ENCODE results near the gene FAU. TPM values are rescaled to one million over a fixed set of nuclear protein-coding genes. Genes with fewer than 3 reads are reported as not detected.
"Not testable (repeated sequence)": the region's sequence is repeated elsewhere in the genome, so short reads cannot be mapped to it uniquely, and the experiment has no call there.

FAU gene
- total and polyA plus RNA-seq, 9 donors = 1,053 to 2,272 (median 1,798) TPM

- Histone ChIP-seq H3K27me3 (no peaks in the 10 kb centered on the region), H3K4me1 (ENCODE audit: insufficient read depth) (no peaks in the 10 kb centered on the region), H3K36me3 (no peaks in the 10 kb centered on the region), H3K9me3 (no peaks in the 10 kb centered on the region), H3K27ac (no peak overlapping the region), H3K4me3 (no peak overlapping the region)
- intact Hi-C loops (cut with DNase I) = loop anchor here in 2 of 4 donors (5.0 kb wide), 2 partner anchors 112 to 282 kb away; partner anchors contain the start of genes ARL2 (in 1 of the 2) and CDC42BPG (in 1 of the 2)
- WGBS, 3 donors = 79 to 83% (median 82%) methylated on average over 5 of the region's 5 CpGs
- no peak for DNase-seq
- no peak for TF ChIP-seq CTCF (IDR thresholded peaks at IDR 0.05)
- no peak for TF ChIP-seq EP300 (IDR thresholded peaks at IDR 0.05)
- no peak for TF ChIP-seq POLR2A (IDR thresholded peaks at IDR 0.05)
Observed at GRCh38 chr11:65124480-65125196, 2.7 kb upstream of the FAU start.

GRCh38 chr11:65121447-65121864 is 478 bp downstream of the FAU start:
- 1% methylated on average over 22 of the region's 22 CpGs for WGBS, 3 donors
- intact Hi-C loops (cut with DNase I) = loop anchor here in 2 of 4 donors (5.0 kb wide), 2 partner anchors 109 to 279 kb away; partner anchors contain the start of genes ARL2 (in 1 of the 2) and CDC42BPG (in 1 of the 2)

GRCh38 chr11:65120831-65121230 is 1.1 kb downstream of the FAU start:
- peaks cover 2% of the 10 kb centered on the region for H3K4me1 ChIP-seq (ENCODE audit: insufficient read depth)
- no peak for DNase-seq
- intact Hi-C loops (cut with DNase I) = loop anchor here in 2 of 4 donors (5.0 kb wide), 2 partner anchors 109 to 279 kb away; partner anchors contain the start of genes ARL2 (in 1 of the 2) and CDC42BPG (in 1 of the 2)

More at GRCh38 chr11:65121447-65121864, 478 bp downstream of the FAU start:
- H3K36me3 ChIP-seq = no peaks in the 10 kb centered on the region
- peak in 3 of 5 donors; percentile 47 to 57 (median 47) for DNase-seq
- H3K4me1 ChIP-seq (ENCODE audit: insufficient read depth) = peaks cover 2% of the 10 kb centered on the region
- TF ChIP-seq CTCF (IDR thresholded peaks at IDR 0.05) (no peak), POLR2A (IDR thresholded peaks at IDR 0.05) (no peak), EP300 (IDR thresholded peaks at IDR 0.05) (no peak)
- peak overlapping the region; percentile 71 for H3K4me3 ChIP-seq
- no peaks in the 10 kb centered on the region for H3K27me3 ChIP-seq
- no peaks in the 10 kb centered on the region for H3K9me3 ChIP-seq
- H3K27ac ChIP-seq = peak overlapping the region; percentile 69 to 84

GRCh38 chr11:65119670-65119995 is 2.3 kb downstream of the FAU start:
- no peak for DNase-seq
- no peak for TF ChIP-seq POLR2A (IDR thresholded peaks at IDR 0.05)
- TF ChIP-seq CTCF (IDR thresholded peaks at IDR 0.05) = no peak
- no peak for TF ChIP-seq EP300 (IDR thresholded peaks at IDR 0.05)
- H3K9me3 ChIP-seq = no peaks in the 10 kb centered on the region
- no peak overlapping the region for H3K4me3 ChIP-seq
- H3K4me1 ChIP-seq (ENCODE audit: insufficient read depth) = peaks cover 2% of the 10 kb centered on the region
- H3K27ac ChIP-seq = no peak overlapping the region
- intact Hi-C loops (cut with DNase I) = loop anchor here in 3 of 4 donors (5.0 to 10.0 kb wide), 7 partner anchors 37 to 275 kb away; partner anchors contain the start of genes ARL2 (in 2 of the 3), ATG2A (in 1 of the 3), CAPN1 (in 1 of the 3) and CDC42BPG (in 1 of the 3)
- no peaks in the 10 kb centered on the region for H3K36me3 ChIP-seq
- H3K27me3 ChIP-seq = no peaks in the 10 kb centered on the region

More at GRCh38 chr11:65120831-65121230, 1.1 kb downstream of the FAU start:
- peak overlapping the region; percentile 71 for H3K4me3 ChIP-seq
- no peaks in the 10 kb centered on the region for H3K27me3 ChIP-seq
- H3K9me3 ChIP-seq = no peaks in the 10 kb centered on the region
- no peak for TF ChIP-seq CTCF (IDR thresholded peaks at IDR 0.05)
- TF ChIP-seq POLR2A (IDR thresholded peaks at IDR 0.05) = no peak
- no peak for TF ChIP-seq EP300 (IDR thresholded peaks at IDR 0.05)
- peak overlapping the region; percentile 69 to 84 for H3K27ac ChIP-seq
- H3K36me3 ChIP-seq = no peaks in the 10 kb centered on the region
- WGBS, 3 donors = 67 to 78% (median 72%) methylated on average over 3 of the region's 3 CpGs

GRCh38 chr11:65118891-65119669 is 2.9 kb downstream of the FAU start:
- intact Hi-C loops (cut with DNase I) = loop anchor here in 3 of 4 donors (5.0 to 10.0 kb wide), 7 partner anchors 37 to 274 kb away; partner anchors contain the start of genes ARL2 (in 2 of the 3), ATG2A (in 1 of the 3), CAPN1 (in 1 of the 3) and CDC42BPG (in 1 of the 3)
- not testable (repeated sequence) for H3K4me1 ChIP-seq (ENCODE audit: insufficient read depth); H3K27ac ChIP-seq; H3K4me3 ChIP-seq; H3K36me3 ChIP-seq; H3K9me3 ChIP-seq; H3K27me3 ChIP-seq
- DNase-seq = peak in 3 of 5 donors; percentile 21 to 44 (median 26)
- 83 to 86% (median 83%) methylated on average over 18 of the region's 18 CpGs for WGBS, 3 donors

Measured in ovary (tissue), 9 donors.